HEK293 (cell line): ENCODE results near the gene NMB.

Source experiments
- KLF16 ChIP-seq: fragments of 450-650 bp; formaldehyde crosslinking; IDR thresholded peaks from 2 replicates; pipeline ENCODE4 v1.5.1; 2017; ENCODE audit warnings: missing biosample characterization, missing genetic modification characterization
- KLF7 ChIP-seq: fragments of 450-650 bp; formaldehyde crosslinking; IDR thresholded peaks from 2 replicates; pipeline ENCODE4 v1.5.1; 2016; ENCODE audit warnings: missing biosample characterization, missing genetic modification characterization, borderline replicate concordance
- KLF9 ChIP-seq: fragments of 450-650 bp; formaldehyde crosslinking; IDR thresholded peaks from 2 replicates; pipeline ENCODE4 v1.5.1; 2016; ENCODE audit warnings: missing biosample characterization, missing genetic modification characterization, low read depth
- MEIS1 ChIP-seq: sonication (generic); formaldehyde crosslinking; IDR thresholded peaks from 2 replicates; pipeline ENCODE4 v1.8.1; 2022; ENCODE audit warnings: missing genetic modification reagents, mild to moderate bottlenecking, borderline replicate concordance
- SALL2 ChIP-seq: fragments of 450-650 bp; formaldehyde crosslinking; IDR thresholded peaks from 2 replicates; pipeline ENCODE4 v1.5.0; 2017; ENCODE audit warnings: missing biosample characterization, mild to moderate bottlenecking, missing genetic modification characterization, borderline replicate concordance
- TSHZ1 ChIP-seq: fragments of 450-650 bp; formaldehyde crosslinking; IDR thresholded peaks from 2 replicates; pipeline ENCODE4 v1.5.1; 2016; ENCODE audit warnings: missing biosample characterization, missing genetic modification characterization, borderline replicate concordance
- YY2 ChIP-seq: fragments of 450-650 bp; formaldehyde crosslinking; IDR thresholded peaks from 2 replicates; pipeline ENCODE4 v1.5.1; 2016; ENCODE audit warnings: missing biosample characterization, missing genetic modification characterization
- ZBTB48 ChIP-seq: fragments of 450-650 bp; formaldehyde crosslinking; IDR thresholded peaks from 2 replicates; pipeline ENCODE4 v1.5.1; 2016; ENCODE audit warnings: missing biosample characterization, missing genetic modification characterization
- ZEB2 ChIP-seq: fragments of 450-650 bp; formaldehyde crosslinking; IDR thresholded peaks from 2 replicates; pipeline ENCODE4 v1.5.1; 2016; ENCODE audit warnings: missing biosample characterization, missing genetic modification characterization
- ZFHX2 ChIP-seq: fragments of 450-650 bp; formaldehyde crosslinking; conservative IDR thresholded peaks from 2 replicates; pipeline ENCODE4 v1.5.1; 2016; ENCODE audit warnings: missing biosample characterization, missing genetic modification characterization
- ZNF140 ChIP-seq: fragments of 450-650 bp; formaldehyde crosslinking; IDR thresholded peaks from 2 replicates; pipeline ENCODE4 v1.5.1; 2016; ENCODE audit warnings: missing biosample characterization, missing genetic modification characterization
- ZNF16 ChIP-seq: fragments of 450-650 bp; formaldehyde crosslinking; IDR thresholded peaks from 2 replicates; pipeline ENCODE4 v1.5.1; 2016; ENCODE audit warnings: low read depth, missing biosample characterization, missing genetic modification characterization
- ZNF19 ChIP-seq: fragments of 450-650 bp; formaldehyde crosslinking; IDR thresholded peaks from 2 replicates; pipeline ENCODE4; 2016; ENCODE audit warnings: missing biosample characterization, missing genetic modification characterization, low read depth
- ZNF211 ChIP-seq: fragments of 450-650 bp; formaldehyde crosslinking; IDR thresholded peaks from 2 replicates; pipeline ENCODE4 v1.5.1; 2016; ENCODE audit warnings: low read depth, missing biosample characterization, missing genetic modification characterization
- ZNF274 ChIP-seq, 2 experiments: fragments of 200-500 bp in 1 of 2; fragments of 450-650 bp in 1 of 2; sonication (Bioruptor generic) in 1 of 2; formaldehyde crosslinking in 1 of 2; IDR thresholded peaks; 2 replicates each; pipeline versions ENCODE4 v1.5.1 to v1.6.1; 2014 to 2016; ENCODE audit warnings: borderline replicate concordance in 1 of 2, inconsistent platforms in 1 of 2, low read length in 1 of 2, missing biosample characterization in 1 of 2, missing genetic modification characterization in 1 of 2
- ZNF335 ChIP-seq: fragments of 450-650 bp; formaldehyde crosslinking; conservative IDR thresholded peaks from 2 replicates; pipeline ENCODE4 v1.5.1; 2016; ENCODE audit warnings: missing biosample characterization, missing genetic modification characterization
- ZNF37A ChIP-seq: fragments of 450-650 bp; IDR thresholded peaks from 2 replicates; pipeline ENCODE4 v1.5.1; 2018; ENCODE audit warnings: missing biosample characterization, missing genetic modification characterization
- ZNF426 ChIP-seq: fragments of 450-650 bp; formaldehyde crosslinking; IDR thresholded peaks from 2 replicates; pipeline ENCODE4 v1.5.1; 2017; ENCODE audit warnings: missing biosample characterization, missing genetic modification characterization, mild to moderate bottlenecking, inconsistent platforms, moderate library complexity
- ZNF433 ChIP-seq: fragments of 450-650 bp; formaldehyde crosslinking; IDR thresholded peaks from 2 replicates; pipeline ENCODE4 v1.5.1; 2016; ENCODE audit warnings: missing biosample characterization, missing genetic modification characterization, low read depth
- ZNF473 ChIP-seq: fragments of 450-650 bp; formaldehyde crosslinking; IDR thresholded peaks from 2 replicates; pipeline ENCODE4 v1.5.1; 2017; ENCODE audit warnings: missing biosample characterization, missing genetic modification characterization
- ZNF513 ChIP-seq: fragments of 450-650 bp; IDR thresholded peaks from 2 replicates; pipeline ENCODE4 v1.5.1; 2018; ENCODE audit warnings: missing biosample characterization, missing genetic modification characterization
- ZNF521 ChIP-seq: fragments of 450-650 bp; formaldehyde crosslinking; IDR thresholded peaks from 2 replicates; pipeline ENCODE4 v1.5.1; 2017; ENCODE audit warnings: missing biosample characterization, mild to moderate bottlenecking, missing genetic modification characterization
- ZNF530 ChIP-seq: fragments of 450-650 bp; formaldehyde crosslinking; IDR thresholded peaks from 2 replicates; pipeline ENCODE4 v1.5.1; 2016; ENCODE audit warnings: low read depth, missing biosample characterization, missing genetic modification characterization
- ZNF555 ChIP-seq: fragments of 450-650 bp; formaldehyde crosslinking; conservative IDR thresholded peaks from 2 replicates; pipeline ENCODE4 v1.5.1; 2017; ENCODE audit warnings: missing biosample characterization, mild to moderate bottlenecking, missing genetic modification characterization, inconsistent platforms
- ZNF747 ChIP-seq: fragments of 450-650 bp; formaldehyde crosslinking; IDR thresholded peaks from 2 replicates; pipeline ENCODE4 v1.5.1; 2016; ENCODE audit warnings: missing biosample characterization, missing genetic modification characterization
- TF ChIP-seq, protein P1 (sequence below): fragments of 450-650 bp; formaldehyde crosslinking; IDR thresholded peaks from 2 replicates; pipeline ENCODE4 v1.5.1; 2017; ENCODE audit warnings: missing biosample characterization, missing genetic modification characterization
- TF ChIP-seq, protein P2 (sequence below): fragments of 450-650 bp; formaldehyde crosslinking; IDR thresholded peaks from 2 replicates; pipeline ENCODE4 v1.5.1; 2017; ENCODE audit warnings: missing biosample characterization, missing genetic modification characterization
- TF ChIP-seq, protein P3 (sequence below): fragments of 450-650 bp; formaldehyde crosslinking; IDR thresholded peaks from 2 replicates; pipeline ENCODE4 v1.5.1; 2017; ENCODE audit warnings: missing biosample characterization, missing genetic modification characterization

The NMB gene

DNA sequence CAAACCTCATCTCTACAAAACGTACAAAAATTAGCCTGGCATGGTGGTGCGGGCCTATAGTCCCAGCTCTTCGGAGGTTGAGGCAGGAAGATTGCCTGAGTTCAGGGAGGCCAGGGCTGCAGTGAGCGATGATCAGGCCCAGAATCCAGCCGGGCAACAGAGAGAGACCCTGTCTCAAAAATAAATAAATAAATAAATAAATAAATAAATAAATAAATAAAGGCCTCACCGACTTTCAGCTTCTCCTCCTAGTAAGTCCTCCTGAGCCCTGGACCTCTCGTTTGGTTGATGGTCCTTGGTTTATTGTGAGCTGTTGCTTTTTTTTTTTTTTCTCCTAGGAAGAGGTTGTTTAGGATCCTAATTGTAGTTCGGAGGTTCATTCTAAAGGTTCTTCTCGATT, 29.0 kb downstream of the NMB start (continued):
- TF ChIP-seq KLF16 (tag by site-specific recombination) (no peak), TSHZ1 (peak; percentile 15; the same call in 1 of the 2 replicates), KLF7 (no peak), ZBTB48 (tag by site-specific recombination) (no peak), ZNF16 (tag by site-specific recombination) (no peak), ZNF335 (no peak), ZNF37A (no peak), ZNF513 (tag by site-specific recombination) (no peak), ZEB2 (tag by site-specific recombination) (no peak), ZNF140 (tag by site-specific recombination) (peak; percentile 87), ZNF211 (tag by site-specific recombination) (no peak), KLF9 (tag by site-specific recombination) (no peak), ZNF274 (IDR thresholded peaks at IDR 0.05; ENCODE audit: low read length) (no peak), ZNF274 (tag by site-specific recombination; IDR thresholded peaks at IDR 0.05; ENCODE audit: borderline replicate concordance) (no peak), ZNF747 (no peak), ZNF555 (no peak; the same call in 1 of the 2 replicates), ZNF530 (no peak; the same call in 1 of the 2 replicates), MEIS1 (CRISPR knock-in tag) (no peak), ZNF521 (tag by site-specific recombination) (no peak), ZNF19 (tag by site-specific recombination) (0 out of 2 replicates have a peak, but pooled peaks have one; percentile 51), YY2 (tag by site-specific recombination) (no peak), ZFHX2 (tag by site-specific recombination) (no peak), ZNF473 (tag by site-specific recombination) (no peak), ZNF426 (tag by site-specific recombination) (peak; percentile 82), SALL2 (no peak), ZNF433 (peak; percentile 75; the same call in 1 of the 2 replicates)
- TF ChIP-seq, protein P1, sequence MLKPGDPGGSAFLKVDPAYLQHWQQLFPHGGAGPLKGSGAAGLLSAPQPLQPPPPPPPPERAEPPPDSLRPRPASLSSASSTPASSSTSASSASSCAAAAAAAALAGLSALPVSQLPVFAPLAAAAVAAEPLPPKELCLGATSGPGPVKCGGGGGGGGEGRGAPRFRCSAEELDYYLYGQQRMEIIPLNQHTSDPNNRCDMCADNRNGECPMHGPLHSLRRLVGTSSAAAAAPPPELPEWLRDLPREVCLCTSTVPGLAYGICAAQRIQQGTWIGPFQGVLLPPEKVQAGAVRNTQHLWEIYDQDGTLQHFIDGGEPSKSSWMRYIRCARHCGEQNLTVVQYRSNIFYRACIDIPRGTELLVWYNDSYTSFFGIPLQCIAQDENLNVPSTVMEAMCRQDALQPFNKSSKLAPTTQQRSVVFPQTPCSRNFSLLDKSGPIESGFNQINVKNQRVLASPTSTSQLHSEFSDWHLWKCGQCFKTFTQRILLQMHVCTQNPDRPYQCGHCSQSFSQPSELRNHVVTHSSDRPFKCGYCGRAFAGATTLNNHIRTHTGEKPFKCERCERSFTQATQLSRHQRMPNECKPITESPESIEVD (tag by site-specific recombination) = no peak
- TF ChIP-seq, protein P2, sequence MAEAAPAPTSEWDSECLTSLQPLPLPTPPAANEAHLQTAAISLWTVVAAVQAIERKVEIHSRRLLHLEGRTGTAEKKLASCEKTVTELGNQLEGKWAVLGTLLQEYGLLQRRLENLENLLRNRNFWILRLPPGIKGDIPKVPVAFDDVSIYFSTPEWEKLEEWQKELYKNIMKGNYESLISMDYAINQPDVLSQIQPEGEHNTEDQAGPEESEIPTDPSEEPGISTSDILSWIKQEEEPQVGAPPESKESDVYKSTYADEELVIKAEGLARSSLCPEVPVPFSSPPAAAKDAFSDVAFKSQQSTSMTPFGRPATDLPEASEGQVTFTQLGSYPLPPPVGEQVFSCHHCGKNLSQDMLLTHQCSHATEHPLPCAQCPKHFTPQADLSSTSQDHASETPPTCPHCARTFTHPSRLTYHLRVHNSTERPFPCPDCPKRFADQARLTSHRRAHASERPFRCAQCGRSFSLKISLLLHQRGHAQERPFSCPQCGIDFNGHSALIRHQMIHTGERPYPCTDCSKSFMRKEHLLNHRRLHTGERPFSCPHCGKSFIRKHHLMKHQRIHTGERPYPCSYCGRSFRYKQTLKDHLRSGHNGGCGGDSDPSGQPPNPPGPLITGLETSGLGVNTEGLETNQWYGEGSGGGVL (tag by site-specific recombination) = no peak
- TF ChIP-seq, protein P3, sequence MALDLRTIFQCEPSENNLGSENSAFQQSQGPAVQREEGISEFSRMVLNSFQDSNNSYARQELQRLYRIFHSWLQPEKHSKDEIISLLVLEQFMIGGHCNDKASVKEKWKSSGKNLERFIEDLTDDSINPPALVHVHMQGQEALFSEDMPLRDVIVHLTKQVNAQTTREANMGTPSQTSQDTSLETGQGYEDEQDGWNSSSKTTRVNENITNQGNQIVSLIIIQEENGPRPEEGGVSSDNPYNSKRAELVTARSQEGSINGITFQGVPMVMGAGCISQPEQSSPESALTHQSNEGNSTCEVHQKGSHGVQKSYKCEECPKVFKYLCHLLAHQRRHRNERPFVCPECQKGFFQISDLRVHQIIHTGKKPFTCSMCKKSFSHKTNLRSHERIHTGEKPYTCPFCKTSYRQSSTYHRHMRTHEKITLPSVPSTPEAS (tag by site-specific recombination) = no peak
